HG03571 (cell line): ENCODE data around the gene GABPB1.

Experiments used
- ATAC-seq: cut with Tn5 transposase; IDR thresholded peaks from one replicate; pipeline ENCODE4 v1.9.1; 2021; ENCODE audit not compliant: unreplicated experiment

The GABPB1 gene

GRCh38 chr15:50246631-50247030 lies 108.4 kb downstream of the GABPB1 start:
- ATAC-seq, result no peak

GRCh38 chr15:50244959-50245624 lies 109.9 kb downstream of the GABPB1 start:
- no peak for ATAC-seq

- no peak for ATAC-seq
Observed at GRCh38 chr15:50244153-50244552, 110.8 kb downstream of the GABPB1 start.

GRCh38 chr15:50241684-50242450 lies 113.1 kb downstream of the GABPB1 start:
- ATAC-seq, result no peak

GRCh38 chr15:50238255-50238654 lies 116.7 kb downstream of the GABPB1 start:
- ATAC-seq, result no peak

GRCh38 chr15:50236433-50236832 lies 118.6 kb downstream of the GABPB1 start:
- ATAC-seq, result no peak

- ATAC-seq, result no peak
Observed at GRCh38 chr15:50235794-50236193, 119.2 kb downstream of the GABPB1 start.

- ATAC-seq, result no peak
Observed at GRCh38 chr15:50234764-50235163, 120.2 kb downstream of the GABPB1 start.

GRCh38 chr15:50233192-50233736 lies 121.7 kb downstream of the GABPB1 start:
- ATAC-seq, result no peak

GRCh38 chr15:50232791-50233190 lies 122.2 kb downstream of the GABPB1 start:
- ATAC-seq, result no peak

GRCh38 chr15:50231761-50232160 lies 123.2 kb downstream of the GABPB1 start:
- ATAC-seq, result no peak

- ATAC-seq, result no peak
Observed at GRCh38 chr15:50229336-50229735, 125.7 kb downstream of the GABPB1 start.

- ATAC-seq, result no peak
Observed at GRCh38 chr15:50228866-50229265, 126.1 kb downstream of the GABPB1 start.

- no peak for ATAC-seq
Observed at GRCh38 chr15:50227076-50227475, 127.9 kb downstream of the GABPB1 start.

GRCh38 chr15:50225938-50226337 lies 129.1 kb downstream of the GABPB1 start:
- ATAC-seq, result no peak
